Loucy (cell line): Measurements from ENCODE around the gene TSPAN9.

Experiments
- H2AFZ ChIP-seq: fragments of 200-600 bp; sonication (generic); 2 replicates; pipeline ENCODE4 v1.6.0; 2016; ENCODE audit warnings: antibody characterized with exemption, mild to moderate bottlenecking, low read length, moderate library complexity
- H3F3A ChIP-seq: fragments of 200-600 bp; 2 replicates; pipeline ENCODE4 v1.6.0; 2016; ENCODE audit warnings: antibody characterized with exemption, low read depth, mild to moderate bottlenecking
- H3K27me3 ChIP-seq: fragments of 200-600 bp; sonication (generic); 2 replicates; pipeline ENCODE4 v1.6.1; 2014; ENCODE audit warnings: low read length, mild to moderate bottlenecking; ENCODE audit not compliant: insufficient read depth, poor library complexity, severe bottlenecking
- H3K36me3 ChIP-seq: fragments of 200-600 bp; sonication (generic); 2 replicates; pipeline ENCODE4 v1.6.1; 2016; ENCODE audit warnings: low read length; ENCODE audit not compliant: insufficient read depth
- H3K4me1 ChIP-seq: fragments of 200-600 bp; sonication (generic); 2 replicates; pipeline ENCODE4 v1.5.1; 2014; ENCODE audit warnings: low read length, mild to moderate bottlenecking; ENCODE audit not compliant: insufficient read depth, poor library complexity, severe bottlenecking
- H3K4me2 ChIP-seq: fragments of 200-600 bp; sonication (generic); 2 replicates; pipeline ENCODE4 v1.6.0; 2014; ENCODE audit warnings: antibody characterized with exemption, low read length, low read depth, mild to moderate bottlenecking; ENCODE audit not compliant: poor library complexity, severe bottlenecking
- H3K4me3 ChIP-seq: fragments of 200-600 bp; sonication (generic); 2 replicates; pipeline ENCODE4 v1.5.1; 2014; ENCODE audit warnings: low read length, mild to moderate bottlenecking, mixed read lengths; ENCODE audit not compliant: poor library complexity, severe bottlenecking
- H3K79me2 ChIP-seq: fragments of 200-600 bp; sonication (generic); 2 replicates; pipeline ENCODE4 v1.6.1; 2014; ENCODE audit warnings: low read length; ENCODE audit not compliant: insufficient read depth
- H3K9ac ChIP-seq: fragments of 200-600 bp; sonication (generic); 2 replicates; pipeline ENCODE4 v1.6.0; 2014; ENCODE audit warnings: mild to moderate bottlenecking, low read depth, low read length, moderate library complexity; ENCODE audit not compliant: poor library complexity, severe bottlenecking
- H3K9me2 ChIP-seq: fragments of 200-600 bp; sonication (generic); replicated peaks from 2 replicates; pipeline ENCODE4 v1.6.1; 2016; ENCODE audit warnings: low read depth, low read length, mixed read lengths
- H3K9me3 ChIP-seq: fragments of 200-600 bp; sonication (generic); 2 replicates; pipeline ENCODE4 v1.6.1; 2014; ENCODE audit warnings: mild to moderate bottlenecking, antibody characterized with exemption, low read length, low read depth; ENCODE audit not compliant: insufficient read depth
- H4K20me1 ChIP-seq: fragments of 200-600 bp; sonication (generic); 2 replicates; pipeline ENCODE4 v1.6.0; 2014; ENCODE audit warnings: antibody characterized with exemption, low read length, mild to moderate bottlenecking; ENCODE audit not compliant: insufficient read depth, poor library complexity, severe bottlenecking
- CTCF ChIP-seq: fragments of 200-600 bp; sonication (generic); conservative IDR thresholded peaks from 2 replicates; pipeline ENCODE4 v1.5.1; 2014; ENCODE audit warnings: mild to moderate bottlenecking, antibody characterized with exemption, low read length
- EZH2phosphoT487 ChIP-seq: fragments of 200-600 bp; IDR thresholded peaks from 2 replicates; pipeline ENCODE4 v1.6.1; 2018; ENCODE audit warnings: antibody characterized with exemption, mild to moderate bottlenecking, moderate library complexity, borderline replicate concordance

TSPAN9 gene

DNA sequence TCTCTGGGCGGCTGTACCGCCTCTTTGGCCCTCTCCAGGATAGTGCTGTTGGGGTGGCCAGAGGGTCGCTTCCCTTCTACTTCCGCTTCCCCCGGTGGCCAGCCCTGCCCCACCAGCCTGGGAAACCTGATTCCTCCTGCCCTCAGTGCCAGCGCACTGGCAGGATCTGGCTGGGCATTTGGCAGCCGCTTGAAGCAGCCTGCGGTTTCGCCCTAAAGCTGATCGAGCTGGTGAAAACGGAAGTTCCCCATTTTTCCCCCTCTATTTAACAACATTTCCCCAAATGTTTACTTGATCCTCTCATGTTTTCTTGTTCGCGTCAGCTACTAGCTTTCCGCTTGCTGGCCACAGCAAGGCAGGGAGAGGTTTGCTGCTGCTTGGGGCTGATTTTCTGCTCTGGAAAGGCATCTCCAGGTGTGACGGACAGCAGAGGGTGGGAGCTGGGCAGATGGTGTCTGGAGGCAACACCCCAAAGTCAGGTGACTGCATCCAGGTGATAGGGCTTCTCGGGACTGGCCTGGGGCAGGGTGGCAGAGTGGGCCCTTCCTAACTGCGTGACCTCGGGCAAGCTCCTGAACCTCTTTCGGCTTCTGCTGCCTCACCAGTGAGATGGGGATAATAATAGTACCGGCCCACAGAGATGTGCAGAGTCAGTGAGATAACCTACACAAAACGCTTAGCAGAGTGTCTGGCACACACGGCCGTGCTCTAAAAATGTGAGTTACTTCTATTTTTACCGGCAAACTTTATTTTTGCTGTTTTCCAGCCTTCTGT lies 53.1 kb downstream of the TSPAN9 start:
- Histone ChIP-seq H3K36me3 (no peaks in the 10 kb centered on the region), H4K20me1 (no peaks in the 10 kb centered on the region), H3K9me2 (no peaks in the 10 kb centered on the region), H3K9ac (no peak overlapping the region), H3K79me2 (no peaks in the 10 kb centered on the region), H3F3A (no peaks in the 10 kb centered on the region), H3K4me3 (no peak overlapping the region), H3K9me3 (no peaks in the 10 kb centered on the region), H2AFZ (no peak overlapping the region), H3K4me1 (no peaks in the 10 kb centered on the region), H3K4me2 (no peak overlapping the region), H3K27me3 (peaks cover 51% of the 10 kb centered on the region)
- TF ChIP-seq CTCF (no peak), EZH2phosphoT487 (no peak)

DNA sequence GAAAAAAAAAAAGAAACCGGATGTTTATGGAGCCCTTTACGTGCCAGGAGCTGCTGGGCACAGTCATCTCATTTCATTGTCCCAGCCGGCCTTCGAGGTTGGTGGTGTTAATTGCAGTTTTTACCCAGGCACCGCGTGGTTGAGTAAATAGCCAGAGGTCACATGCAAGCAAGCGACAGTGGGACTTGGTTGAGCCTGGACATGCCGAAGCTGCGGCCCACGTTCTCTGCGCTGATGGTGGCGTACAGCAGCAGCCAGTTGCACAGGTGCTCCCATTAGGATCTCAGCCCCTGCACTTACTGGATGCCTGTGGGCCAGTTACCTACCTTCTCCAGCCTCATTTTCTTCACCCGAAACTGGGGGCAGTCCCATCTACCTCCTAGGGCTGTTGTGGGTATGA lies 54.0 kb downstream of the TSPAN9 start:
- Histone ChIP-seq H3K4me1 (no peaks in the 10 kb centered on the region), H3K27me3 (peaks cover 50% of the 10 kb centered on the region), H3F3A (no peaks in the 10 kb centered on the region), H3K4me2 (no peak overlapping the region), H3K9ac (no peak overlapping the region), H3K4me3 (no peak overlapping the region), H3K36me3 (no peaks in the 10 kb centered on the region), H3K9me3 (no peaks in the 10 kb centered on the region), H3K9me2 (no peaks in the 10 kb centered on the region), H2AFZ (no peak overlapping the region), H3K79me2 (no peaks in the 10 kb centered on the region), H4K20me1 (no peaks in the 10 kb centered on the region)
- TF ChIP-seq EZH2phosphoT487: no peak
- no peak for TF ChIP-seq CTCF

DNA sequence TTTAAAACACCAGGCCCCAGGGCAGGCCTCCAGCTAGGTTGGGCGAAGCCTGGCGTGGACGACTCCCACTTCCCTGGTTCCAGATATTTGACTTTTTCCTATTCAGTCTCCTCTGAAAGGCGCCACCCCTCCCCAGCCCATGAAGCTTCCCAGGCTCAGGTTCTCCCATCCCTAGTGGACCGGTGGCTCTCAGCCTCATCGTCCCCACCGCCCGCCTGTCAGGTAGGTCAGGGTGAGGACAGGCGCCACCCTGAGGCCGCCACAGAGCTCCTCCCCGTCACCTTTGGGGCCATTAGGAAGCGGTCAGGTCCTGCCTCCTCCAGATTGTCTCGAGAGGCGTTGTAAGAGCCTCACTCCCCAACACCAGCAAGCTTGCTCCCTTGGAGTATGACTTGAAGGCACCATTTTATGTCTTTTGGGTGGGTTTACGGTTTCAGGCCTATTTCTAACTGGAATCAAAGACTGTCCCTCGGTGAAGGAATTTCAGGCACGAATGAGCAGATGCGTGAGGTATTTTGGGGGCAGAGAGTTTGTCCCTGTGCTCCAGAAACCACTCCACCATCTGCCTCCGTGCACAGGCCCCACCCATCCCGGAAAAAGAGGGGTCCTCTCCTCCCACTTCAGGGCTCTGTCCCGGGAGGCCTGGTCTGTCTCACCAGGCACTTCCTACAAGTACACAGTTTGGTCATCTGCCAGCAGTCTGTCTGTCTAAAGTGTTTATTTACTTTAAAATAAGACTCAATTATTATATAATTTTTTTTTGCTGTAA lies 55.6 kb downstream of the TSPAN9 start:
- Histone ChIP-seq H3K9me2 (no peaks in the 10 kb centered on the region), H3K4me2 (no peak overlapping the region), H3K9ac (no peak overlapping the region), H3K4me1 (no peaks in the 10 kb centered on the region), H4K20me1 (no peaks in the 10 kb centered on the region), H2AFZ (no peak overlapping the region), H3K9me3 (no peaks in the 10 kb centered on the region), H3K79me2 (no peaks in the 10 kb centered on the region), H3K4me3 (no peak overlapping the region), H3F3A (no peaks in the 10 kb centered on the region), H3K36me3 (no peaks in the 10 kb centered on the region), H3K27me3 (peaks cover 44% of the 10 kb centered on the region)
- TF ChIP-seq EZH2phosphoT487 (no peak), CTCF (no peak)
